HepG2 (cell line): Measurements from ENCODE around the gene STUB1. TPM values are rescaled to one million over a fixed set of nuclear protein-coding genes. Genes with fewer than 3 reads are reported as not detected.

Source experiments
- ATF3 ChIP-seq: sonication (generic); formaldehyde crosslinking; IDR thresholded peaks from 2 replicates; pipeline ENCODE4 v1.4.0; 2020; ENCODE audit warnings: missing genetic modification reagents
- HNF1A ChIP-seq, 2 experiments: sonication (generic) in 1 of 2; formaldehyde crosslinking in 1 of 2; IDR thresholded peaks; 2 replicates each; pipeline versions ENCODE4 v1.4.0 to v1.6.1; 2016 to 2020; ENCODE audit warnings: borderline replicate concordance in 1 of 2, low read depth in 1 of 2, mild to moderate bottlenecking in 1 of 2, missing genetic modification reagents in 1 of 2
- HNF1B ChIP-seq: sonication (generic); formaldehyde crosslinking; IDR thresholded peaks from 2 replicates; pipeline ENCODE4 v1.5.1; 2020; ENCODE audit warnings: mild to moderate bottlenecking, moderate library complexity, missing genetic modification reagents
- PRDM15 ChIP-seq: sonication (generic); formaldehyde crosslinking; IDR thresholded peaks from 2 replicates; pipeline ENCODE4 v1.4.0; 2020; ENCODE audit warnings: missing genetic modification reagents
- THAP9 ChIP-seq: sonication (generic); formaldehyde crosslinking; IDR thresholded peaks from 2 replicates; pipeline ENCODE4; 2020; ENCODE audit warnings: missing genetic modification reagents, mild to moderate bottlenecking, borderline replicate concordance
- ZFP36 ChIP-seq: fragments of 150-350 bp; IDR thresholded peaks from 2 replicates; pipeline ENCODE4 v1.6.1; 2018; ENCODE audit warnings: borderline replicate concordance, low read length, low read depth; ENCODE audit not compliant: partially characterized antibody
- ZFP90 ChIP-seq: sonication (generic); formaldehyde crosslinking; IDR thresholded peaks from 2 replicates; pipeline ENCODE4 v1.8.0; 2022; ENCODE audit warnings: missing genetic modification reagents, mild to moderate bottlenecking, inconsistent platforms, borderline replicate concordance
- ZNF451 ChIP-seq: sonication (generic); formaldehyde crosslinking; IDR thresholded peaks from 2 replicates; pipeline ENCODE4 v1.5.0; 2020; ENCODE audit warnings: mild to moderate bottlenecking, missing genetic modification reagents
- ZNF749 ChIP-seq: sonication (generic); formaldehyde crosslinking; IDR thresholded peaks from 2 replicates; pipeline ENCODE4 v1.8.0; 2022; ENCODE audit warnings: mild to moderate bottlenecking, missing genetic modification reagents, moderate library complexity, borderline replicate concordance
- ZNF777 ChIP-seq: sonication (generic); formaldehyde crosslinking; IDR thresholded peaks from 2 replicates; pipeline ENCODE4 v1.4.0; 2020; ENCODE audit warnings: missing genetic modification reagents
- polyA plus RNA-seq, 8 experiments: library from polyadenylated mRNA; depleted of rRNA in 3 of 8; stranded (reverse) in 7 of 8; unstranded in 1 of 8; fragments of >200 nt; fragmentation: Illumina TruSeq in 4 of 8; extraction: Trizol in 4 of 8; gene quantifications; 2 replicates each; pipeline versions ENCODE4 v1.2.1 to v1.2.3, GENCODE V29; 2011 to 2016; ENCODE audit warnings: low read depth in 4 of 8, missing spikeins in 1 of 8, mixed read lengths in 1 of 8; ENCODE audit not compliant: insufficient read depth in 1 of 8
- total RNA-seq, 5 experiments: library from RNA; depleted of rRNA; stranded (reverse); fragments of >200 nt; fragmentation: Illumina TruSeq; extraction: Trizol; gene quantifications; 2 replicates each; pipeline ENCODE4 v1.2.3, GENCODE V29; 2016; ENCODE audit warnings: low read depth in 1 of 5

STUB1 gene
- total and polyA plus RNA-seq, 2 of the 13 experiments (the other 11 are each of a cell fraction or from before 2014, with no cell fraction given) = 52.9 to 78.2 TPM

GRCh38 chr16:648781-649589, 31.2 kb upstream of the STUB1 start, which contains the start of gene WDR90 (continued):
- TF ChIP-seq ZNF749 (CRISPR knock-in tag) = no peak
- TF ChIP-seq ZFP36 = no peak
- no peak for TF ChIP-seq THAP9
- peak; percentile 86; the same call in 1 of the 2 replicates for TF ChIP-seq ZNF451
- TF ChIP-seq HNF1A (IDR thresholded peaks at IDR 0.05; ENCODE audit: low read depth) = no peak; the same call in 1 of the 2 replicates
- TF ChIP-seq HNF1A (CRISPR knock-in tag; IDR thresholded peaks at IDR 0.05; ENCODE audit: borderline replicate concordance) = peak; percentile 61; the same call in 1 of the 2 replicates
- peak; percentile 69; the same call in 1 of the 2 replicates for TF ChIP-seq ATF3 (CRISPR knock-in tag)
- peak; percentile 63; the same call in 1 of the 2 replicates for TF ChIP-seq ZFP90 (CRISPR knock-in tag)
- TF ChIP-seq ZNF777 (CRISPR knock-in tag) = peak; percentile 39; the same call in 1 of the 2 replicates
- TF ChIP-seq HNF1B (CRISPR knock-in tag) = no peak
- TF ChIP-seq PRDM15 = no peak
